Measurements from ENCODE around the gene HAP1. TPM values are rescaled to one million over a fixed set of nuclear protein-coding genes. Genes with fewer than 3 reads are reported as not detected.
"Not testable (repeated sequence)": the region's sequence is repeated elsewhere in the genome, so short reads cannot be mapped to it uniquely, and the experiment has no call there.

HAP1 gene
- total RNA-seq, 1 experiment from 2014 or later = 1.1 TPM

DNA sequence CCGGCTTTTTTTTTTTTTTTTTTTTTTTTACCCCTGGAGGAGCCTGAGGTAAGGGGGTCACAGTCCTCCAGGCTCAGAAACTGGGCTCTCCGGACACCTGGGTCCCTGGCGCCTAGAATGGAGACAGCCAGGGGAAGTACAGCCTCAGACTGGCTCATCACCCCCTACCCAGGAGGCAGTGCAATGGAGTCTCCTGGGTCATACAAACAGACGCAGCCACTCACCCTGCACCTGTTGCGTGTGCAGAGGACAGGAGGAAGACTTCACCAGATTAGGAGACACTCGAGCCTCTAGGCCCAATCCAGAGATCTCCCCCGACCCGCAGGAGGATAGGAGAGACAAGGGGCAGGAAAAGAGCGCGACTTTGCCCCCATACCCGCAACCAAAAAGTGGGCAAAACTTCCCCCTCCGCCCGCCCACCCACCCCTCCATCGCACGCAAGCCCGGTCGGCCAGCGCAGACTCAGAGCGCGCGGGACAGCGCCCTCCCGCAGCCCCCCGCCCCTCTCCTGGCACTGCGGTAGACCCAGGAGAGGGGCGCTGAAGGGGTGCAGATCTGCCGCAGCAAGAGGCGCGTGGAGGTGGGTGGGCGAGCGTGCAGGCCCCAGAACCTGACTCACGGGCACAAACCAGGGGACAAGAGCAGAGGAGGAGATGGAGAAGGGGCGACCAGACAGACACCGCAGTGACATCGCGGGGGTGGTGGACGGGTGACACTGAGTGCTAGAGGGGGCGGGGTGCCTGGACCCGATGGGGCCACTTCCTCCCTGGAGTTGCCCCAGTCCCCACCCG lies 900 bp downstream of the HAP1 start:
- in situ Hi-C loops (cut with HindIII; ENCODE audit: low sequenced_read_pairs) = no loop called here
- DNase-seq (ENCODE audit: low spot score) = no peak

DNA sequence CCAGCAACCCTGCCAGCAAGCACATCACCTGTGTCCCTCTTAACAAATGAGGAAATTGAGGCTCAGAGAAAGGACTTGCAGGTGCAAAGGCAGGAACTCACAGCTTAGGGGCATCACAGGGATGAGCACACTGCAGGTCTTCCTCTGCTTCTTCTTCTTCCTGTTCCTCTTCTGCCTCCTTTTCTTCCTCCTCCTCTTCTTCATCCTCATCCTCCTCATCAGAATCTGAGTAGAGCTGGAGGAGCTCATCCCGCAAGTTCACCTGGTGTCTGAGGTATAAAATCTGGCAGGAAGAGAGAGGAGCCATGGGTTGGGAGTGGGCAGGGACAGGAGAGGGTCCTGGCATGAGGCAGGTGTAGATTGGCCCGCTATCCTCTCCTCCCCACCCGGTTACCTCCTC lies 2.6 kb downstream of the HAP1 start:
- in situ Hi-C loops (cut with HindIII; ENCODE audit: low sequenced_read_pairs) = no loop called here

DNA sequence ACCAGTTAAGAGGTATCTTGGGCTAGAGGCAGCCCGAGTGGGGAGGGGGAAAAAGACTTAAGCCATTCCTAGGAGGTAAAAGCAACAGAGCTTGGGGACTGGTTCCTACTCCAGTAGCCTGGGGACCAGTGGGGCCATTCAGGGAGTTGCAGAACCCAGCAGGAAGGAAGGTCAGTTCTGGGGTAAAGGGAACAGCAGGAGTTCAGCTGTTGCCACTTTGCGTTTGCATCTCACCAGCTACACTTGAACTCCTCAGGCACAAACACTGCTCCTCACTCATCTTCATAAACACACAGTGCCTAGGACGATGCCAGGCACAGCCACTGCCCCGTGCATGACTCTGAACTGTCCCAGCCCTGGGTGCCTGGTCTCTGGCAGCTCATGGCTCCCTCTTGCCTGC lies 4.0 kb downstream of the HAP1 start:
- in situ Hi-C loops (cut with HindIII; ENCODE audit: low sequenced_read_pairs) = no loop called here

More for the DNA sequence above, 2.6 kb downstream of the HAP1 start:
- no peak for DNase-seq (ENCODE audit: low spot score)

DNA sequence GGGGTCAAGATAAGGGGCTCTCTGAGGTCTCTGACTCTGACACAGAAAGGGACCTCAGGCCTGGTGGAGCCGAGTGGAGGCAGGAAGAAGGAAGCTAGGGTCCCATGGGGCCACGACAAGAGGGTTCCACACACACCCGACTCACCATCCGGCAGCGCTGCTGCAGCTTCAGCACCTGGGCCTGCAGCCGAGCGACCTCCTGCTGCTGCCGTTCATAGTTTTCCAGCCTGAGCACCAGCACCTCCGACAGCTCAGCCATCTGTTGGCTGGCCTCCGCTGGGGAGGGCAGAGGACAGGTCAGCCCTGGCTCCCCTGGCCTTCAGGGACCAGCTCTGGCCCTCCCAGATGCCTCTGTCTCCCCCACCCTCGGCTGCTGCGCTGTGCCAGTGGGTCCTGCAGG lies 6.4 kb downstream of the HAP1 start:
- in situ Hi-C loops (cut with HindIII; ENCODE audit: low sequenced_read_pairs) = loop anchor here (10.0 kb wide), 1 partner anchor 227 kb away; no protein-coding TSS in a partner anchor
- DNase-seq (ENCODE audit: low spot score) = no peak

More for the DNA sequence above, 4.0 kb downstream of the HAP1 start:
- DNase-seq (ENCODE audit: low spot score) = no peak

DNA sequence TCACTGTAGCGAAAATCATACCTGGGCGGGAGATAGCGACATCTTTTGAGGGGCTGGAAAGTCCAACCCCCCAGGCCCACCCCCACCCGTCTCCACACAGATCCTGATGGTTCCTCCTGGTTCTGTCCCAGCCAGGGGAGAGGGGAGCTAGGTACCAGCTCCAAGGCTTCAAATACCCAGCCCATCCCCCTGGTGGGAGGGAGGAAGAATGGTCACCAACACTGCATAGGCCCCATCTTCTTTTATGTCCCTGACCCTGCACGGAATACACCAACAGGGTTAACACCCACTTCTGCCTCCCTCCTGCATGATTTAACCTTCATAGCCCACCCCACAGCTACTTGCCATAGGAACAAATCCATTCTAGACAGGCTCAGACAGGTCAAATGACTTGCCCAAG lies 9.3 kb downstream of the HAP1 start:
- in situ Hi-C loops (cut with HindIII; ENCODE audit: low sequenced_read_pairs) = loop anchor here (10.0 kb wide), 1 partner anchor 230 kb away; no protein-coding TSS in a partner anchor
- no peak for DNase-seq (ENCODE audit: low spot score)

DNA sequence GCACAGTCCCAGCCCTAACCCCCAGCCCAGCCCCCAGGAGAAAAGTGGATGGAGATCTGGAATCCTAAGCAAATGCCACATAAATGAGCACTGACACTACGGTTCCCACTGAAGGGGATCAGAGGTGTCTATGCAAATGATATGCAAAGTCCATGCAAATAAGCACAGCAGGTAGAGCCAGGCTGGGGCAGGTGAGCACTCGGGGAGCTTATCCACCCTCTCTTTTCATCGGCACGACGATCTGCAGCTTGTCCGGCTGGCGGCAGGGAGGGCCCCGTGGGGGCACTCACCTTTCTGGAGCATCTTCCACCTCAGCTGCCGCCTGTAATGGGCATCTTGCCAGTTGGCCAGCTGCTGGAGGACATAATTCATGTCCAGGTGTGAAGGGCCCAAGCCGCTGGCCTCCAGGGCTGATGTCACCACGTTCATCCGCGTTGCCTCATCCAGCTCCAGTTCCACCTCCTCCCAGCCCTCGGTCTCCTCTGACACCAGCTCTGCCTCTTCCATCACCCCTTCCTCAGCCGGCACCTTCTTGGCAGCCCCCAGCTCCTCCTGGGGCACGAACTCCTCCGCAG lies 9.9 kb downstream of the HAP1 start:
- in situ Hi-C loops (cut with HindIII; ENCODE audit: low sequenced_read_pairs) = loop anchor here (10.0 kb wide), 1 partner anchor 230 kb away; no protein-coding TSS in a partner anchor
- no peak for DNase-seq (ENCODE audit: low spot score)

DNA sequence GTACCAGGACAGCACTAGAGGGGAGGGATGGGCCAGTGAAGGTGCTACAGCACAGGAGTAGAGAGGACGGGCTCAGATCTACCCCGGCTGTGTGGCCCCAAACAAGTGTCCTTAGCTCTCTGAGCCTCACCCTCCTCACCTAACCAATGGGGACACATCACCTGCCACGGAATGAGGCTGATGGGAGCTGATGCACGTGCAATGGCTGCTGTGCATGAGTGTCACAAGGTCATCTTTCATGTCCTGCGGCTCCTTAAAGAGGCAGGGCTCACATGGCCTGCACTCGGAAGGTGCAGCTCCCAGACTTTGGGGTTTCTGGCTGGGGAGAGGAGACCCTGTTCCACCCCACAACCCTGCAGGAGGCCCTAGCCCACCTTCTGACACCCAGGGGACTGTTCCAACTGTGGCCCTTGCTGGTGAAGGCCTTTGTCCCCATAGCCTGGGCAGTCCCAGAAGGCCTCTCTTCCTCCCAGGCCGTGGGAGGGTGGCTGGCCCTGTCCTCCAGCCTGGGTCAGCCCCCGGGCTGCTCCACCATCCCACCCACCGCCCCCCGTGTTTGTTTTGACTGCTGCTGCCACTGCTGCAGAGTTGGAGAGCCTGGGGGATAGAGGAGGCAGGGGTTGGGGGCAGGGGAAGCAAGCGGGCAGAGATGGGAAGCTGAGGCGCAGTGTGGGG lies 10.5 kb downstream of the HAP1 start:
- no peak for DNase-seq (ENCODE audit: low spot score)
- in situ Hi-C loops (cut with HindIII; ENCODE audit: low sequenced_read_pairs) = loop anchor here (10.0 kb wide), 1 partner anchor 231 kb away; no protein-coding TSS in a partner anchor

DNA sequence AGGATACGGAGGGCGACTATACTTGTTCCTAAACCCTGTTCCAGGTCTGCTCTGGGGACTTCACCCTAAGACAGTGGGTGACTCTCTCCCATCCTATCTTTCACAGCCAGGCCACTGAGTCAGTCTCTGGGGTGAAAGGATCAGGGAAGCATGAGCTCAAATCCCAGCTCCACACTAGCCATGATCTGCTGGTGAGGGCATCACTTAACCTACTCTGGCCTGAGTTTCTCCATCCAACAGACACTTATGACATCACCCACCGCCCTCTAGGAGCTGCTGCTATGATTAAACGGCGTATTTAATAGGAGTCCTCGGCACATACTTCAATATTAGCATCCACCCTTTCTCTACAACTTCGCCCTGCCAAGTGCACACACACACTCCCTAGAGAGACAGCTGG lies 12.2 kb downstream of the HAP1 start:
- in situ Hi-C loops (cut with HindIII; ENCODE audit: low sequenced_read_pairs) = loop anchor here (10.0 kb wide), 1 partner anchor 233 kb away; no protein-coding TSS in a partner anchor
- DNase-seq (ENCODE audit: low spot score) = no peak

DNA sequence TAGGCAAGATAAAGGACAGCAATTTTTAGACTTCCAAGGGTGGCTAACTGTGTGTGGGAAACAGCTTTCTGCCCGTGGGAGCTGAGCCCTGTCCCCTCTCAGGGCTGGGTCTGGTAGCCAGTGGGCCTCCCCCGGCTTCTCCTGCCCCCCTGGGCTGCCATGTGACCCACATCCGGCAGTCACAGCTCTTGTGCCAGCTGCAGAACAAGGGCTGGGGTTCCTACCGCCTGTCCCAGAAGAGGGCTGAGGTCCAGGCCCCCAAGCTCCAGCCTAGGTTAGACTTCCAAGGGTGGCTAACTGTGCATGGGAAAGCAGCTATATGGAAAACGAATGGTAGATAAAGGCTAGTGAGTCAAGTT lies 16.2 kb downstream of the HAP1 start:
- in situ Hi-C loops (cut with HindIII; ENCODE audit: low sequenced_read_pairs) = no loop called here
- no peak for DNase-seq (ENCODE audit: low spot score)

DNA sequence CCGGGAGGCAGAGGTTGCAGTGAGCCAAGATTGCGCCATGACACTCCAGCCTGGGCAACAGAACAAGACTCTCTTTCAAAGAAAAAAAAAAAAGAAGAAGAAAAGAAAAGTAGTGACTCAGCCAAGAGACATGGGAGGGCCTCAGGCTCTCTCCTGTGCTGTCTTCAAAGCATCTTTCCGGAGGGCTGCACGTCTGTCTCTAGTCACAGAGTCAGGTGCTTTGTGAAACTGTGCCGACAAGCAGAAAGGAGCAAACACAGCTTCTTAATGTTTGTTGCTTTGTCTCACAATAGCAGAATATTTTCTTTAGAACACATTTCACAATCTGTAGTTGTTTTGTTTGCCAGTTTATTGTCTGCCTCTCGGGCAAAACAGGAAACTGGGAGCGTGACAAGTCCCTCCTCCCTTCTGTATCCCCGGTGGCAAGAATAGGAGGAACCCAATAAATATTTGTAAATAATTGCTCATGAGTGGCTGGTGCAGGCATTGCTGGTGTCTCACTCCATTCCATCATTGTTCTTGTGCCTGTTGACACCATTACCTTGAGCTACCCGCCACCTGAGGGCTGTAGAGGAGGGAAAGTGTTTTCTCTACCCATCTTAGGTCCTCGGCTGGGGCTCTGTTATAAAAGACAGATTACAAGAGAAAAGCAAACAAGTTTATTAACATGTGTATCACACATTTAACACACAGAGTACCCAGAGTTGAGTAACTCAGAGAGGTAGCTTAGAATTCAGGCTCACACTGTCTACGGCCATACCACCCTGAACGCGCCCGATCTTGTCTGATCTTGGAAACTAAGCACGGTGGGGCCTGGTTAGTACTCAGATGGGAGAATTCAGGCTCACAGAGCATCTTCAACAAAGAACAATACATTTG lies 16.8 kb downstream of the HAP1 start:
- in situ Hi-C loops (cut with HindIII; ENCODE audit: low sequenced_read_pairs) = no loop called here
- no peak for DNase-seq (ENCODE audit: low spot score)

DNA sequence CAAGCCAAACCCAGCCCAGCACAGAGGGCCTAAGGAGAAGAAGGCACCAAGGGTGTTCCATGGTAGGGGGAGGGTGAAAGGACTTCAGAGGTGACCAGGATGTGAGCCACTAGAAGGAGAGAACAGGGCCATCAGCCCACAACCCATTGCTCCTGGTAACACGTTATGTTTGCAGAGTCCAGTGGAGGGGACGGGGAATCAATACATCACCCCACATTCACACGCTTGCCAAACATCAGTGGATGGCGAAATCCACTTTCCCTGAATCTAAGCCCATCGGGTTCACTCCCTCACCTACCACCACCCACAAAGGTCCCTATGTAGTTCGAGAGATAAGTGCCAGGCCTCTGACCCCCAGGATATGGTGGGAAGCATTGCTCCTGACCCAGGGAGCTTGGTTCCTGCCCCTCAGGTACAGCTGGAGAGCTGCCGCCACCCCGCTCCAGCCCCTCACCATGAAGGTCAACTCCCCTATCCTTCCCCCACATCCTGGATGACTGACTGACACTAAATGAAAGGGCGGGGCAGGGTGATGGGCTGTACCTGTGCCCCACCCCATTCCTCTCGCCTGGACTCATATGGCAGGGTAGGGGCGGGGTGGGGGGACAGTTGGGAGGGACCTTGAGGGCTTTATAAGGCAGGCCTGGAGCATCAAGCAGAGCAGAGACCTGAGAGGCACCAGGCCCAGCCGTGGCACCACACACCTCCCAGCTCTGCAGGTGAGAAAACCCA lies 22.6 kb downstream of the HAP1 start, which contains the start of gene GAST:
GAST (plus strand) TSS at position 663 of the 732 bp plus-strand sequence. CDS start 3,106 bp downstream, outside the sequence.
- DNase-seq (ENCODE audit: low spot score) = no peak
- in situ Hi-C loops (cut with HindIII; ENCODE audit: low sequenced_read_pairs) = no loop called here

DNA sequence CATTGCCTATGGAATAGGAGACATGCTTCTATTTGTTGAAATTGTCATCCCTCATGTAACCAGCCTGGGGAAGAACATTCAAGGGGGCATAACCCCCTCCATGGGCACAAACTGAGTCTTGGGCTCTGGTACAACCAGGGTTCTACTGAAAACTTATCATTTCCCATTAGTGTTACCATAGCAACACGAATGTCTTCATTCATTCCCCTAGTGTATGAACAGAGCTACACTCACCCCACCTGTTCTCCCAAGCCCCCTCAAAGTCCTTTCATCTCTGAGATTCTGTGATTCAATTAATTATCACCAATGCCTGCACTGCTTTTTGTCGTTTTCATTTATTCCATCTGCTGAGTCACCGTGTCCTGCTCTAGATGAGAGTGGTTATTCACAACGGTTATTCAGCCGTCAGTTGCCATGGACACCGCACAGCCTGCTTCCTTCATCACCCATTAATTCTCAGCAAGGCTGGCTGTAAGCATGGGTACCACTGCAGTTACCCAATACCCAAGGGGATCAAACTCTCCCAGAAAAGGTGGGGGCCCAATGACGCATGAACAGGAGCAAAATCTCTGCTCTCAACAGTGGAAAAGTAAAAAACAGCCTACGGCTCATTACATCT lies 23.9 kb downstream of the HAP1 start:
- in situ Hi-C loops (cut with HindIII; ENCODE audit: low sequenced_read_pairs) = no loop called here
- DNase-seq (ENCODE audit: low spot score) = no peak

DNA sequence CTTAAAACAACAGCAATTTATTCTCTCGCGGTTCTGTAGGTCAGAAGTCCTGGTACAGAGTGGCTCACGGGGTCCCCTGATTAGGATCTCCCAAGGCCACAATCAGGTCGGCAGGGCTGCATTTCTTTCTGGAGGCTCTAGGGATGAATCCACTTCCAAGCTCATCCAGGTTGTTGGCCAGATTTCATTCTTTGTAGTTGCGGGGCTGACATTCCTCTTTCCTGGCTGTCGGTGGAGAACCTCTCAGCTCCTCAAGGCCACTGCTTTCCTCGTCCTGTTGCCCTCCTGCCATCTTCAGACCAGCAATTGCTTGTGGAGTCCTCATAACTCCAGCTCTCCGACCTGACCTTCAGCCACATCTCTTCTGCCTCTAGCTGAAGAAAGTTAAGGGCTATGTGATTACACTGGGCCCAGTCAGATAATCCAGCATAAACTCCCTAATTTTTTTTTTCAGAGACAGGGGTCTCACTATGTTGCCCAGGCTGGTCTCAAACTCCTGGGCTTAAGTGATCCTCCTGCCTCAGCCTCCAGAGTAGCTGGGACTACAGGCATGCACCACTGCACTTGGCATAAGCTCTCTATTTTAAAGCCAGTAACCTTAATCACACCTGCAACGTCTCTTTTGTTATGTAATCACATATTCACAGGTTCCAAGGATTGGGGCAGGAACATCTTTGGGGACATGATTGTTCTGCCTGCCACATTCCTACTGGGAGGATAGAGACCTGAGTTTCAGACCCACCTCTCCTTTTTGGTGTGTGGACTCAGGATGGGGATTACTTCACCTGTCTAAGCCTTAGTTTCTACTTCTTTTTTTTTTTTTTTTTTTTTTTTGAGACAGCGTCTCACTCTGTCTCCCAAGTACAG lies 26.4 kb downstream of the HAP1 start:
- in situ Hi-C loops (cut with HindIII; ENCODE audit: low sequenced_read_pairs) = no loop called here
- no peak for DNase-seq (ENCODE audit: low spot score)

DNA sequence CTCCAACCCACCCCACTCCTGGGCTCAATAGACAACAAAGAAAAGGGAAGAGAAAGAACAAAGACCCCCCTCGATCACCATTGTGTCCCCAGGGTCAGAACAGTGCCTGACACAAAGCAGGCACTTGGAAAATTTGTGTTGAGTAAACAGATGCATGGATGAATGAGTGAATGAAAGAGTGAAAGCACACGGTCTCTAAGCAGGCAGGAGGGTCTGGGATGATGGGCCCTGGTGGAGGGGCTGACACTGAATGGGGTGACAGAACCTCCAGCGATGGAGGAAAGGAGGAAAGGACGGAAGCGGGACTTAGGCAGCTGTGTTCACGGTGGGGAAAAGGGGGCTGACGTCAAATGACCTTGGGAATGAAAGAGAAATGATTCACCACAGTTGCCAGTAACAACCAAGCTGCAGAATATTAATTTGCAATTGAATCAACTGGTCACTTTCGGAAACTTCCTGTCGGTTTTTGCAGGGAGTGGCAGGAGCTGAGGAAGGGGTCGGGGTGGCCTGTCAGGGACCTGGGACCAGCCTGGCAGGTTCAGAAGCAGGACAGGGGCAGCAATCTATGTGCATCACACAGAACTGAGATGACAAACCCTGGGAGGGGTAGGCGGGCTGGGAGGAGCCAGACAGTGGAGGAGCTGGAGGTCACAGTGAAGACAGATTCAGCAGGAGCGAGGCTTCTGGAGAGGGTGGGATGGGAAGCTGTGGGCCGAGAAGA lies 29.0 kb downstream of the HAP1 start:
- in situ Hi-C loops (cut with HindIII; ENCODE audit: low sequenced_read_pairs) = no loop called here
- DNase-seq (ENCODE audit: low spot score) = no peak

DNA sequence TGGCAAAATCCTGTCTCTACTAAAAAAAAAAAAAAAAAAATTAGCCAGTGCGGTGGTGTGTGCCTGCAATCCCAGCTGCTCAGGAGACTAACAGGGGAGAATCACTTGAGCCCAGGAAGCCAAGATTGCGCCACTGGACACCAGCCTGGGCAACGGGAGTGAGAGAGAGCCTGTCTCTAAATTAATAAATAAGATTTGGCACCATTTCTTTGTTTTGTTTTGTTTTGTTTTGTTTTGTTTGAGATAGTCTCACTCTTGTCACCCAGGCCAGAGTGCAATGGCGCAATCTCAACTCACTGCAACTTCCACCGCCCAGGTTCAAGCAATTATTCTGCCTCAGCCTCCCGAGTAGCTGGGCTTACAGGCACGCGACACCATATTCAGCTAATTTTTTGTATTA lies 31.7 kb downstream of the HAP1 start:
- DNase-seq (ENCODE audit: low spot score) = no peak
- in situ Hi-C loops (cut with HindIII; ENCODE audit: low sequenced_read_pairs) = no loop called here

DNA sequence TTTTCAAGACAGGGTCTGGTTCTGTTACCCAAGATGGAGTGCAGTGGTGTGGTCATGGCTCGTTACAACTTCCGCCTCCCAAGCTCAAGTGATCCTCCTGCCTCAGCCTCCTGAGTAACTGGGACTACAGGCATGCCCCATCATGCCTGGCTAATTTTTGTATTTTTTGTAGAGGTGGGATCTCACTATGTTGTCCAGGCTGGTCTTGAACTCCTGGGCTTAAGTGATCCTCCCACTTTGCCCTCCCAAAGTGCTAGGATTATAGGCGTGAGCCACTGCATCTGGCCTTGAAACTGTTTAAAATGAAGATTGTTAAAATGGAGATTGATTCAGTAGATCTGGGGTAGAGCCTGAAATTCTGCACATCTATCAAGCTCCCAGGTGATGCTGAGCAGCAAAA lies 33.6 kb downstream of the HAP1 start:
- DNase-seq (ENCODE audit: low spot score); in situ Hi-C loops (cut with HindIII; ENCODE audit: low sequenced_read_pairs): not testable (repeated sequence)

Data from G401 (cell line).